Nephron progenitor cell (in vitro differentiated cells): ENCODE data around the gene IQGAP2.

ENCODE experiments used
- DNase-seq: peaks from one replicate; pipeline ENCODE4 v3.0.0; 2021
- H3K27ac Mint-ChIP-seq: 2 replicates; pipeline ENCODE4 v1.8.0; 2021; ENCODE audit warnings: mild to moderate bottlenecking, moderate library complexity, mixed read lengths
- H3K27me3 Mint-ChIP-seq: 2 replicates; pipeline ENCODE4 v1.8.0; 2021; ENCODE audit warnings: mild to moderate bottlenecking, low read depth, mixed read lengths; ENCODE audit not compliant: poor library complexity
- H3K36me3 Mint-ChIP-seq: 2 replicates; pipeline ENCODE4 v1.8.0; 2021; ENCODE audit warnings: low read depth, mixed read lengths
- H3K4me1 Mint-ChIP-seq: 2 replicates; pipeline ENCODE4 v1.8.0; 2021; ENCODE audit warnings: mixed read lengths
- H3K4me3 Mint-ChIP-seq: 2 replicates; pipeline ENCODE4 v1.8.0; 2021; ENCODE audit warnings: mild to moderate bottlenecking, moderate library complexity, mixed read lengths
- H3K9me3 Mint-ChIP-seq: 2 replicates; pipeline ENCODE4 v1.8.0; 2021; ENCODE audit warnings: mild to moderate bottlenecking, moderate library complexity, mixed read lengths
- CTCF ChIP-seq: fragments of 200-600 bp; sonication (generic); IDR thresholded peaks from 2 replicates; pipeline ENCODE4 v1.5.0; 2021; ENCODE audit warnings: antibody characterized with exemption

Gene IQGAP2

DNA sequence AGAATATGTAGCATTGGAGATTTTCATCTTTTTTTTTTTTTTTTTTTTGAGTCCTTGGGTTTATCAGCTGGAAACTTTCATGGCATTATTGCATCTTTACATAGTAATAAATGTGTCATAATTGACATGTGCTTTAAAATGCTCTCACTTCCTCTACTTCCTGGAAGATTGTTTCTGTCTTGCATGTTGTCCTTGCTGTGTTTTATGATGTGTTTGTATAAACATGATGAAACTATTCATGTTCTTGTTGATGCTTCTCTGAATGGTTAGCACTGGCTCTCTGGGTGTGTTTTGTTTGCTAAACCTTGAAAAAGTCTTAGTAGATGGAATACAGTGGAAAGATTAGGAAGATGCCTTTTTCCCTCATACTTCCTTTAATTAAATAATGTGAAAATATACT, 87.9 kb downstream of the IQGAP2 start:
- DNase-seq = no peak
- Mint-ChIP-seq H3K9me3 (no peaks in the 10 kb centered on the region), H3K27ac (no peak overlapping the region), H3K4me3 (no peak overlapping the region), H3K27me3 (no peaks in the 10 kb centered on the region), H3K36me3 (peaks cover 5% of the 10 kb centered on the region), H3K4me1 (peaks cover 72% of the 10 kb centered on the region)
- no peak for TF ChIP-seq CTCF

GRCh38 chr5:76492819-76493189, 89.7 kb downstream of the IQGAP2 start:
- no peak for TF ChIP-seq CTCF
- no peaks in the 10 kb centered on the region for H3K9me3 Mint-ChIP-seq
- H3K36me3 Mint-ChIP-seq = peaks cover 5% of the 10 kb centered on the region
- peak overlapping the region; percentile 17 for H3K4me3 Mint-ChIP-seq
- H3K4me1 Mint-ChIP-seq = peaks cover 78% of the 10 kb centered on the region
- H3K27ac Mint-ChIP-seq = peak overlapping the region; percentile 77
- DNase-seq = no peak
- H3K27me3 Mint-ChIP-seq = no peaks in the 10 kb centered on the region

- H3K36me3 Mint-ChIP-seq = peaks cover 5% of the 10 kb centered on the region
- H3K9me3 Mint-ChIP-seq = no peaks in the 10 kb centered on the region
- peaks cover 81% of the 10 kb centered on the region for H3K4me1 Mint-ChIP-seq
- H3K27ac Mint-ChIP-seq = peak overlapping the region; percentile 77
- peak overlapping the region; percentile 17 for H3K4me3 Mint-ChIP-seq
- no peak for TF ChIP-seq CTCF
- H3K27me3 Mint-ChIP-seq = no peaks in the 10 kb centered on the region
- peak; percentile 15 for DNase-seq
These were observed 90.2 kb downstream of the IQGAP2 start for GRCh38 chr5:76493190-76493837.

DNA sequence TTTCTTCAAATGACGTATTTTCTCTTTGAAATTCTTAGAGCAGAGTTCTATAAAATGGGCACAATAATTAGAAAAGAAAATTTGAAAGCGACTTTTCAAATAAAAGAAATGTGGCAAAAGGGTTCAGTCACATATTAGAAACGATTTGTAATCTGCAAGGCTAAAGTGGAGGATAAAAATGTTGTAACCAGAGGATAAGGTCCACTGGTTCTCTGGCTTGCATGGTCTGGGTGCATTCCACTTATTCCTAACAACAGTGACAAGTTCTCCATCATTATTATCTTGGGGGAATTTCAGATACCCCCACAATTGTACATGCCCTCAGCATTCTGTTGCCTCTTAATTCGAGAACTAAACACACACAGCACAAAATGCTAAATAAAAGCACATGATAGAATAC, 91.1 kb downstream of the IQGAP2 start:
- peaks cover 77% of the 10 kb centered on the region for H3K4me1 Mint-ChIP-seq
- H3K27ac Mint-ChIP-seq = no peak overlapping the region
- no peaks in the 10 kb centered on the region for H3K27me3 Mint-ChIP-seq
- TF ChIP-seq CTCF = no peak
- no peak for DNase-seq
- peaks cover 5% of the 10 kb centered on the region for H3K36me3 Mint-ChIP-seq
- H3K4me3 Mint-ChIP-seq = no peak overlapping the region
- H3K9me3 Mint-ChIP-seq = no peaks in the 10 kb centered on the region

DNA sequence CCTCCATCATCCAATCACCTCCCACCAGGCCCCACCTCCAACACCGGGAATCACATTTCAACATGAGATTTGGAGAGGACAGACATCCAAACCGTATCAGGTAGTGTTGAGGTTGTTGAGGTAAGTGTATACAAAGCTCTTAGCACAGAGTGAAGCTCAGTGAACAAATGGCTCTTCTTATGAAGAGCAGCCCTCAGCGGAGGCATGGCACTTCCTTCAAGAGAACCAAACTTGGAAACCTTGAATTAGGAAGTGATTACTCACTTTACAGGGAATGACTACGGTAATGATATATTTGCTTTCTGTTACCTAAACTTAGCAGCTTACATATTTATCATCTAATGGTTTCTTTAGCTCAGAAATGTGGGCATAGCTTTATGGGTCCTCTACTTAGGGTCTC, 92.8 kb downstream of the IQGAP2 start:
- H3K4me1 Mint-ChIP-seq = peaks cover 62% of the 10 kb centered on the region
- no peak for TF ChIP-seq CTCF
- no peak overlapping the region for H3K4me3 Mint-ChIP-seq
- no peaks in the 10 kb centered on the region for H3K9me3 Mint-ChIP-seq
- H3K36me3 Mint-ChIP-seq = no peaks in the 10 kb centered on the region
- H3K27ac Mint-ChIP-seq = peak overlapping the region; percentile 81
- no peaks in the 10 kb centered on the region for H3K27me3 Mint-ChIP-seq
- DNase-seq = no peak

DNA sequence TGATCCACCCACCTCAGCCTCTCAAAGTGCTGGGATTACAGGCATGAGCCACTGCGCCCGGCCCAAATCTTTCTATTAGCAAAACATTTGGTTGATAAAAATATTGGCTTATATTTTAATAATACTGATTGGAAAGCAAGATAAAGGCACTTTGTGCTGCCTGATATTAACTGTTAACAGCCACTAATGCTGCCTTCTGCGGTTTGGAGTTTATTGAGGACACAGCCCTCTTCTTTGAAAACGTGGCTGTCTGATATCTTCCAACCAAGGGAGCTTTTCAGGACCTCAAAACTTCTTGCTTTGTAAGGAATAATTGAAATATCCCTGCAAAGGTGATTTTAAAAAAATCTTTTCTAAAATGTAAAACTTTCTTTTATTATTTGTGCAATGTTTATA, 94.0 kb downstream of the IQGAP2 start:
- Mint-ChIP-seq H3K27me3 (no peaks in the 10 kb centered on the region), H3K4me3 (no peak overlapping the region), H3K36me3 (no peaks in the 10 kb centered on the region), H3K9me3 (no peaks in the 10 kb centered on the region), H3K4me1 (peaks cover 53% of the 10 kb centered on the region), H3K27ac (no peak overlapping the region)
- no peak for TF ChIP-seq CTCF
- no peak for DNase-seq
